HepG2 (cell line): ENCODE results near the gene ACAP2. TPM values are rescaled to one million over a fixed set of nuclear protein-coding genes. Genes with fewer than 3 reads are reported as not detected.

Experiments used
- GTF3A ChIP-seq: sonication (generic); formaldehyde crosslinking; conservative IDR thresholded peaks from 2 replicates; pipeline ENCODE4 v1.4.0; 2020; ENCODE audit warnings: mild to moderate bottlenecking, missing genetic modification reagents
- HNRNPL ChIP-seq: fragments of 200-400 bp; formaldehyde crosslinking; IDR thresholded peaks from 2 replicates; pipeline ENCODE4 v1.6.1; 2017; ENCODE audit warnings: mild to moderate bottlenecking, low read depth, low read length
- HOXA9 ChIP-seq: sonication (generic); formaldehyde crosslinking; IDR thresholded peaks from 2 replicates; pipeline ENCODE4 v1.8.1; 2022; ENCODE audit warnings: missing genetic modification reagents, mild to moderate bottlenecking, moderate library complexity, borderline replicate concordance
- IRF1 ChIP-seq: sonication (generic); formaldehyde crosslinking; IDR thresholded peaks from 2 replicates; pipeline ENCODE4 v1.4.0; 2020; ENCODE audit warnings: low read depth, mild to moderate bottlenecking, missing genetic modification reagents
- JUN ChIP-seq: sonication (generic); formaldehyde crosslinking; IDR thresholded peaks from 2 replicates; pipeline ENCODE4 v1.4.0; 2020; ENCODE audit warnings: mild to moderate bottlenecking, missing genetic modification reagents
- MED8 ChIP-seq: sonication (generic); formaldehyde crosslinking; IDR thresholded peaks from 2 replicates; pipeline ENCODE4 v1.8.1; 2023; ENCODE audit warnings: mild to moderate bottlenecking, missing genetic modification reagents; ENCODE audit not compliant: insufficient replicate concordance
- MIER3 ChIP-seq: IDR thresholded peaks from 2 replicates; pipeline ENCODE4 v1.6.1; 2016; ENCODE audit warnings: missing compliant biosample characterization, borderline replicate concordance
- MYPOP ChIP-seq: sonication (generic); formaldehyde crosslinking; IDR thresholded peaks from 2 replicates; pipeline ENCODE4 v1.8.1; 2023; ENCODE audit warnings: mild to moderate bottlenecking, moderate library complexity, missing genetic modification reagents
- PAXIP1 ChIP-seq: sonication (generic); formaldehyde crosslinking; conservative IDR thresholded peaks from 2 replicates; pipeline ENCODE4 v1.4.0; 2020; ENCODE audit warnings: mild to moderate bottlenecking, missing genetic modification reagents, moderate library complexity
- SALL1 ChIP-seq: sonication (generic); formaldehyde crosslinking; IDR thresholded peaks from 2 replicates; pipeline ENCODE4 v1.8.0; 2022; ENCODE audit warnings: mild to moderate bottlenecking, missing genetic modification reagents
- SP2 ChIP-seq: sonication (generic); formaldehyde crosslinking; IDR thresholded peaks from 2 replicates; pipeline ENCODE4 v1.5.1; 2020; ENCODE audit warnings: mild to moderate bottlenecking, missing genetic modification reagents
- TFE3 ChIP-seq: IDR thresholded peaks from 2 replicates; pipeline ENCODE4 v1.6.1; 2016
- TOE1 ChIP-seq: sonication (generic); formaldehyde crosslinking; IDR thresholded peaks from 2 replicates; pipeline ENCODE4 v1.4.0; 2020; ENCODE audit warnings: mild to moderate bottlenecking, missing genetic modification reagents
- ZBTB14 ChIP-seq: sonication (generic); formaldehyde crosslinking; IDR thresholded peaks from 2 replicates; pipeline ENCODE4 v1.4.0; 2020; ENCODE audit warnings: missing genetic modification reagents
- ZFP62 ChIP-seq: sonication (generic); formaldehyde crosslinking; IDR thresholded peaks from 2 replicates; pipeline ENCODE4 v1.4.0; 2020; ENCODE audit warnings: missing genetic modification reagents
- ZMYM2 ChIP-seq: sonication (generic); formaldehyde crosslinking; IDR thresholded peaks from 2 replicates; pipeline ENCODE4 v1.8.0; 2022; ENCODE audit warnings: mild to moderate bottlenecking, missing genetic modification reagents
- ZNF460 ChIP-seq: sonication (generic); formaldehyde crosslinking; IDR thresholded peaks from 2 replicates; pipeline ENCODE4 v1.5.1; 2020; ENCODE audit warnings: missing genetic modification reagents, mild to moderate bottlenecking, borderline replicate concordance
- ZNF530 ChIP-seq: sonication (generic); formaldehyde crosslinking; IDR thresholded peaks from 2 replicates; pipeline ENCODE4 v1.5.0; 2020; ENCODE audit warnings: low read depth, mild to moderate bottlenecking, missing genetic modification reagents
- ZNF580 ChIP-seq: IDR thresholded peaks from 2 replicates; pipeline ENCODE4 v1.6.1; 2016; ENCODE audit warnings: low read depth, borderline replicate concordance
- ZNF747 ChIP-seq: sonication (generic); formaldehyde crosslinking; IDR thresholded peaks from 2 replicates; pipeline ENCODE4 v1.8.1; 2023; ENCODE audit warnings: missing genetic modification reagents, mild to moderate bottlenecking, borderline replicate concordance
- polyA plus RNA-seq, 8 experiments: library from polyadenylated mRNA; depleted of rRNA in 3 of 8; stranded (reverse) in 7 of 8; unstranded in 1 of 8; fragments of >200 nt; fragmentation: Illumina TruSeq in 4 of 8; extraction: Trizol in 4 of 8; gene quantifications; 2 replicates each; pipeline versions ENCODE4 v1.2.1 to v1.2.3, GENCODE V29; 2011 to 2016; ENCODE audit warnings: low read depth in 4 of 8, missing spikeins in 1 of 8, mixed read lengths in 1 of 8; ENCODE audit not compliant: insufficient read depth in 1 of 8
- total RNA-seq, 5 experiments: library from RNA; depleted of rRNA; stranded (reverse); fragments of >200 nt; fragmentation: Illumina TruSeq; extraction: Trizol; gene quantifications; 2 replicates each; pipeline ENCODE4 v1.2.3, GENCODE V29; 2016; ENCODE audit warnings: low read depth in 1 of 5

Gene ACAP2
- total and polyA plus RNA-seq, 2 of the 13 experiments (the other 11 are each of a cell fraction or from before 2014, with no cell fraction given), result 7.3 to 23.9 TPM

- TF ChIP-seq PAXIP1 (no peak), IRF1 (CRISPR knock-in tag) (no peak), HNRNPL (no peak), SALL1 (peak; percentile 66), JUN (CRISPR knock-in tag) (0 out of 2 replicates have a peak, but pooled peaks have one; percentile 24), ZBTB14 (CRISPR knock-in tag) (peak; percentile 66; the same call in 1 of the 2 replicates), ZNF747 (CRISPR knock-in tag) (no peak), GTF3A (CRISPR knock-in tag) (peak; percentile 30; the same call in 1 of the 2 replicates), ZNF580 (CRISPR knock-in tag) (no peak), ZNF530 (CRISPR knock-in tag) (no peak), MED8 (CRISPR knock-in tag) (no peak), HOXA9 (CRISPR knock-in tag) (no peak), TFE3 (no peak), ZNF460 (CRISPR knock-in tag) (no peak), MYPOP (peak; percentile 88; the same call in 1 of the 2 replicates), MIER3 (CRISPR knock-in tag) (no peak), ZFP62 (no peak), SP2 (CRISPR knock-in tag) (no peak), TOE1 (no peak; the same call in 1 of the 2 replicates), ZMYM2 (peak; percentile 63; the same call in 1 of the 2 replicates)
Observed at GRCh38 chr3:195270079-195270816, 172.6 kb downstream of the ACAP2 start (continued).
